T-helper 1 cell treated with Interleukin-12 subunit alpha and Interleukin-12 subunit beta and Interleukin-4 antibody, amounts not matched to agents 30 μg/mL and 1 μg/mL, for 36 hours (primary cell): Measurements from ENCODE around the gene ATL2.
"Not testable (repeated sequence)": the region's sequence is repeated elsewhere in the genome, so short reads cannot be mapped to it uniquely, and the experiment has no call there.

ENCODE experiments used
- H3K27ac Mint-ChIP-seq: one replicate; pipeline ENCODE4 v1.8.0; 2021; ENCODE audit warnings: mild to moderate bottlenecking, mixed read lengths
- H3K27me3 Mint-ChIP-seq: one replicate; pipeline ENCODE4 v1.8.0; 2021; ENCODE audit warnings: low read depth, mixed read lengths
- H3K36me3 Mint-ChIP-seq: one replicate; pipeline ENCODE4 v1.8.0; 2021; ENCODE audit warnings: low read depth, mixed read lengths
- H3K4me1 Mint-ChIP-seq: one replicate; pipeline ENCODE4 v1.8.0; 2021; ENCODE audit warnings: low read depth, mixed read lengths
- H3K4me3 Mint-ChIP-seq: one replicate; pipeline ENCODE4 v1.8.0; 2021; ENCODE audit warnings: mild to moderate bottlenecking, moderate library complexity, mixed read lengths
- H3K9me3 Mint-ChIP-seq: one replicate; pipeline ENCODE4 v1.8.0; 2021; ENCODE audit warnings: mixed read lengths

Gene ATL2

GRCh38 chr2:38281095-38281742, 95.9 kb downstream of the ATL2 start:
- Mint-ChIP-seq H3K4me3 (no peak overlapping the region), H3K4me1 (peaks cover 2% of the 10 kb centered on the region), H3K36me3 (no peaks in the 10 kb centered on the region), H3K9me3 (no peaks in the 10 kb centered on the region), H3K27me3 (peaks cover 16% of the 10 kb centered on the region), H3K27ac (no peak overlapping the region)

- H3K27ac Mint-ChIP-seq, result no peak overlapping the region
- H3K4me3 Mint-ChIP-seq, result no peak overlapping the region
- no peaks in the 10 kb centered on the region for H3K36me3 Mint-ChIP-seq
- H3K27me3 Mint-ChIP-seq, result peaks cover 12% of the 10 kb centered on the region
- H3K9me3 Mint-ChIP-seq, result no peaks in the 10 kb centered on the region
- H3K4me1 Mint-ChIP-seq, result peaks cover 5% of the 10 kb centered on the region
These were observed 97.9 kb downstream of the ATL2 start for GRCh38 chr2:38279201-38279600.

- H3K27me3 Mint-ChIP-seq, H3K27ac Mint-ChIP-seq, H3K36me3 Mint-ChIP-seq, H3K4me3 Mint-ChIP-seq, H3K9me3 Mint-ChIP-seq, H3K4me1 Mint-ChIP-seq: not testable (repeated sequence)
These were observed 99.0 kb downstream of the ATL2 start for GRCh38 chr2:38278117-38278438.

GRCh38 chr2:38277245-38278116, 99.6 kb downstream of the ATL2 start:
- Mint-ChIP-seq H3K27me3 (no peaks in the 10 kb centered on the region), H3K4me3 (no peak overlapping the region), H3K27ac (no peak overlapping the region), H3K4me1 (peaks cover 5% of the 10 kb centered on the region), H3K9me3 (no peaks in the 10 kb centered on the region), H3K36me3 (no peaks in the 10 kb centered on the region)

GRCh38 chr2:38274286-38275276, 102.5 kb downstream of the ATL2 start:
- Mint-ChIP-seq H3K36me3 (no peaks in the 10 kb centered on the region), H3K4me1 (peaks cover 5% of the 10 kb centered on the region), H3K27ac (no peak overlapping the region), H3K9me3 (no peaks in the 10 kb centered on the region), H3K27me3 (no peaks in the 10 kb centered on the region), H3K4me3 (no peak overlapping the region)

GRCh38 chr2:38271697-38272096, 105.4 kb downstream of the ATL2 start:
- Mint-ChIP-seq H3K27ac (no peak overlapping the region), H3K4me3 (no peak overlapping the region), H3K4me1 (peaks cover 5% of the 10 kb centered on the region), H3K27me3 (no peaks in the 10 kb centered on the region), H3K9me3 (no peaks in the 10 kb centered on the region), H3K36me3 (no peaks in the 10 kb centered on the region)

- Mint-ChIP-seq H3K9me3 (peaks cover 3% of the 10 kb centered on the region), H3K27me3 (no peaks in the 10 kb centered on the region), H3K4me1 (peaks cover 8% of the 10 kb centered on the region), H3K4me3 (no peak overlapping the region), H3K27ac (no peak overlapping the region), H3K36me3 (peaks cover 3% of the 10 kb centered on the region)
These were observed 107.7 kb downstream of the ATL2 start for GRCh38 chr2:38269421-38269820.

- H3K27me3 Mint-ChIP-seq, result no peaks in the 10 kb centered on the region
These were observed 108.3 kb downstream of the ATL2 start for GRCh38 chr2:38268691-38269327.

GRCh38 chr2:38268001-38268400, 109.1 kb downstream of the ATL2 start:
- H3K27me3 Mint-ChIP-seq, result no peaks in the 10 kb centered on the region
- no peak overlapping the region for H3K4me3 Mint-ChIP-seq
- H3K4me1 Mint-ChIP-seq, result peaks cover 8% of the 10 kb centered on the region
- H3K9me3 Mint-ChIP-seq, result peaks cover 3% of the 10 kb centered on the region
- H3K36me3 Mint-ChIP-seq, result peaks cover 3% of the 10 kb centered on the region
- H3K27ac Mint-ChIP-seq, result no peak overlapping the region

More at GRCh38 chr2:38268691-38269327, 108.3 kb downstream of the ATL2 start:
- Mint-ChIP-seq H3K4me3 (no peak overlapping the region), H3K9me3 (peaks cover 3% of the 10 kb centered on the region), H3K36me3 (peaks cover 3% of the 10 kb centered on the region), H3K27ac (no peak overlapping the region), H3K4me1 (peaks cover 8% of the 10 kb centered on the region)

- Mint-ChIP-seq H3K27ac (no peak overlapping the region), H3K9me3 (peaks cover 3% of the 10 kb centered on the region), H3K36me3 (peaks cover 3% of the 10 kb centered on the region), H3K4me3 (no peak overlapping the region), H3K27me3 (no peaks in the 10 kb centered on the region), H3K4me1 (peaks cover 8% of the 10 kb centered on the region)
These were observed 109.7 kb downstream of the ATL2 start for GRCh38 chr2:38267270-38267925.

GRCh38 chr2:38266382-38267061, 110.6 kb downstream of the ATL2 start:
- peaks cover 3% of the 10 kb centered on the region for H3K36me3 Mint-ChIP-seq
- no peak overlapping the region for H3K27ac Mint-ChIP-seq
- no peaks in the 10 kb centered on the region for H3K27me3 Mint-ChIP-seq
- peaks cover 3% of the 10 kb centered on the region for H3K9me3 Mint-ChIP-seq
- no peak overlapping the region for H3K4me3 Mint-ChIP-seq
- peaks cover 16% of the 10 kb centered on the region for H3K4me1 Mint-ChIP-seq

GRCh38 chr2:38265461-38265860, 111.6 kb downstream of the ATL2 start:
- H3K27ac Mint-ChIP-seq, result no peak overlapping the region
- no peaks in the 10 kb centered on the region for H3K27me3 Mint-ChIP-seq
- H3K4me3 Mint-ChIP-seq, result no peak overlapping the region
- H3K36me3 Mint-ChIP-seq, result peaks cover 3% of the 10 kb centered on the region
- H3K4me1 Mint-ChIP-seq, result peaks cover 21% of the 10 kb centered on the region
- H3K9me3 Mint-ChIP-seq, result peaks cover 3% of the 10 kb centered on the region
